Liver (tissue), 3 donors: ENCODE data around the gene ARID3C.

Experiments used
- ATF3 ChIP-seq: IDR thresholded peaks from 2 replicates; pipeline ENCODE4 v1.6.1; 2016; ENCODE audit warnings: antibody characterized with exemption
- CTCF ChIP-seq: fragments of 150-350 bp; IDR thresholded peaks from 2 replicates; pipeline ENCODE4 v1.5.1; 2017; ENCODE audit warnings: improper control_type of control experiment, low read depth, low read length; ENCODE audit not compliant: missing input control
- REST ChIP-seq: IDR thresholded peaks from 2 replicates; pipeline ENCODE4 v1.6.1; 2016; ENCODE audit warnings: antibody characterized with exemption, mild to moderate bottlenecking
- donor health status: healthy.
- donor health status: healthy.

GRCh38 chr9:34635556-34635955 is 6.7 kb upstream of the ARID3C start:
- TF ChIP-seq ATF3 = no peak
- no peak for TF ChIP-seq REST
- TF ChIP-seq CTCF = no peak
